Caco-2 (cell line): ENCODE data around the gene ELMO1. TPM values are rescaled to one million over a fixed set of nuclear protein-coding genes. Genes with fewer than 3 reads are reported as not detected.

Experiments
- BruUV-seq: library from RNA; stranded (reverse); fragments of 400-500 nt; replicated peaks from 2 replicates; lab custom pipeline; 2021; lab: Mats Ljungman, UMichigan
- CTCF ChIA-PET: fragments of 300-600 bp; sonication (Branson Sonifier 250); formaldehyde crosslinking; loops from one replicate; lab custom pipeline; 2022; ENCODE audit warnings: antibody characterized with exemption; lab: Charles Lee
- POLR2A ChIA-PET: fragments of 300-600 bp; sonication (Branson Sonifier 250); formaldehyde crosslinking; loops from one replicate; lab custom pipeline; 2022; ENCODE audit warnings: antibody characterized with exemption; lab: Charles Lee
- DNase-seq, 2 experiments: peaks; one replicate each; pipeline versions ENCODE4 v3.0.0 to v3.0.0-alpha.2; 2020 to 2022
- H3K27me3 ChIP-seq: replicated peaks from 2 replicates; pipeline ENCODE4 v1.6.0; 2011; ENCODE audit warnings: low read length; ENCODE audit not compliant: control insufficient read depth, insufficient read depth
- H3K36me3 ChIP-seq: 2 replicates; pipeline ENCODE4 v1.5.1; 2011; ENCODE audit warnings: low read length; ENCODE audit not compliant: control insufficient read depth, insufficient read depth
- H3K4me1 ChIP-seq: fragments of 250-450 bp; sonication (Bioruptor Pico); 2 replicates; pipeline ENCODE4 v1.5.1; 2020; ENCODE audit warnings: mild to moderate bottlenecking
- H3K4me3 ChIP-seq: 2 replicates; pipeline ENCODE4 v1.5.1; 2011; ENCODE audit warnings: low read depth, mild to moderate bottlenecking, control low read depth, low read length
- H3K9me3 ChIP-seq: fragments of 250-450 bp; sonication (Bioruptor Pico); 2 replicates; pipeline ENCODE4 v1.5.1; 2020; ENCODE audit warnings: mild to moderate bottlenecking, moderate library complexity
- H3K27ac Mint-ChIP-seq: one replicate; pipeline ENCODE4 v1.8.0; 2022; ENCODE audit warnings: mixed read lengths; ENCODE audit not compliant: unreplicated experiment
- H3K27me3 Mint-ChIP-seq: one replicate; pipeline ENCODE4 v1.8.0; 2022; ENCODE audit warnings: mixed read lengths; ENCODE audit not compliant: insufficient read depth, unreplicated experiment
- H3K36me3 Mint-ChIP-seq: one replicate; pipeline ENCODE4 v1.8.0; 2022; ENCODE audit warnings: mild to moderate bottlenecking, mixed read lengths; ENCODE audit not compliant: insufficient read depth, unreplicated experiment
- H3K4me1 Mint-ChIP-seq: one replicate; pipeline ENCODE4 v1.8.0; 2022; ENCODE audit warnings: low read depth, mixed read lengths; ENCODE audit not compliant: unreplicated experiment
- H3K4me3 Mint-ChIP-seq: one replicate; pipeline ENCODE4 v1.8.0; 2022; ENCODE audit warnings: mild to moderate bottlenecking, moderate library complexity, mixed read lengths; ENCODE audit not compliant: unreplicated experiment
- H3K9me3 Mint-ChIP-seq: one replicate; pipeline ENCODE4 v1.8.0; 2022; ENCODE audit warnings: mixed read lengths; ENCODE audit not compliant: unreplicated experiment
- CTCF ChIP-seq, 2 experiments: fragments of 200-600 bp in 1 of 2; IDR thresholded peaks; 1 replicate in 1 of 2; 2 replicates in 1 of 2; pipeline versions ENCODE4 v1.5.1 to v1.8.0; 2011 to 2022; ENCODE audit warnings: antibody characterized with exemption in 1 of 2, control low read depth in 1 of 2, inconsistent platforms in 1 of 2, low read depth in 1 of 2, low read length in 1 of 2, mild to moderate bottlenecking in 1 of 2, moderate library complexity in 1 of 2; ENCODE audit not compliant: insufficient read depth in 1 of 2, severe bottlenecking in 1 of 2, unreplicated experiment in 1 of 2
- intact Hi-C: fragments of 100-400 bp; cut with micrococcal nuclease; formaldehyde crosslinking; loops from one replicate; pipeline ENCODE4 v1.10.0; 2022; ENCODE audit not compliant: unreplicated experiment
- total RNA-seq: library from RNA; stranded (reverse); gene quantifications from 2 replicates; pipeline ENCODE4 v1.2.3, GENCODE V29; 2022

ELMO1 gene
- total RNA-seq, 1 experiment from 2014 or later = 0.14 TPM

- BruUV-seq = no TSS peak
- no peak for TF ChIP-seq CTCF (IDR thresholded peaks at IDR 0.05; ENCODE audit: insufficient read depth in 1 of 2, low read depth in 1 of 2, low read length in 1 of 2, severe bottlenecking in 1 of 2, unreplicated experiment in 1 of 2)
- Mint-ChIP-seq H3K27me3 (no peaks in the 10 kb centered on the region), H3K4me3 (no peak overlapping the region), H3K36me3 (no peaks in the 10 kb centered on the region), H3K27ac (peak overlapping the region; percentile 1), H3K4me1 (peaks cover 18% of the 10 kb centered on the region), H3K9me3 (peaks cover 6% of the 10 kb centered on the region)
- Histone ChIP-seq H3K27me3 (no peaks in the 10 kb centered on the region), H3K36me3 (no peaks in the 10 kb centered on the region), H3K4me1 (peaks cover 18% of the 10 kb centered on the region), H3K4me3 (no peak overlapping the region), H3K9me3 (no peaks in the 10 kb centered on the region)
- POLR2A ChIA-PET = no interaction called here
- no peak for DNase-seq
- intact Hi-C loops = no loop called here
- CTCF ChIA-PET = no interaction called here
These were observed 358.7 kb downstream of the ELMO1 start for GRCh38 chr7:37089972-37090371.

- peaks cover 5% of the 10 kb centered on the region for H3K9me3 Mint-ChIP-seq
- ChIA-PET POLR2A (no interaction called here), CTCF (no interaction called here)
- H3K4me1 Mint-ChIP-seq = peaks cover 8% of the 10 kb centered on the region
- intact Hi-C loops = no loop called here
- no peak for DNase-seq
- H3K36me3 Mint-ChIP-seq = no peaks in the 10 kb centered on the region
- no peak overlapping the region for H3K4me3 Mint-ChIP-seq
- no peak overlapping the region for H3K27ac Mint-ChIP-seq
- Histone ChIP-seq H3K4me3 (no peak overlapping the region), H3K36me3 (no peaks in the 10 kb centered on the region), H3K4me1 (peaks cover 9% of the 10 kb centered on the region), H3K9me3 (no peaks in the 10 kb centered on the region), H3K27me3 (no peaks in the 10 kb centered on the region)
- no peak for TF ChIP-seq CTCF (IDR thresholded peaks at IDR 0.05; ENCODE audit: insufficient read depth in 1 of 2, low read depth in 1 of 2, low read length in 1 of 2, severe bottlenecking in 1 of 2, unreplicated experiment in 1 of 2)
- no peaks in the 10 kb centered on the region for H3K27me3 Mint-ChIP-seq
- BruUV-seq = no TSS peak
These were observed 363.1 kb downstream of the ELMO1 start for GRCh38 chr7:37085600-37085999.

- H3K4me1 Mint-ChIP-seq = no peaks in the 10 kb centered on the region
- H3K4me3 Mint-ChIP-seq = no peak overlapping the region
- no peaks in the 10 kb centered on the region for H3K36me3 Mint-ChIP-seq
- POLR2A ChIA-PET = no interaction called here
- H3K4me3 ChIP-seq = no peak overlapping the region
- no peak for TF ChIP-seq CTCF (IDR thresholded peaks at IDR 0.05; ENCODE audit: insufficient read depth in 1 of 2, low read depth in 1 of 2, low read length in 1 of 2, severe bottlenecking in 1 of 2, unreplicated experiment in 1 of 2)
- no TSS peak for BruUV-seq
- H3K9me3 ChIP-seq = no peaks in the 10 kb centered on the region
- DNase-seq = no peak
- no peaks in the 10 kb centered on the region for H3K27me3 Mint-ChIP-seq
- H3K36me3 ChIP-seq = no peaks in the 10 kb centered on the region
- intact Hi-C loops = no loop called here
- no peaks in the 10 kb centered on the region for H3K4me1 ChIP-seq
- CTCF ChIA-PET = no interaction called here
- H3K27me3 ChIP-seq = no peaks in the 10 kb centered on the region
- no peak overlapping the region for H3K27ac Mint-ChIP-seq
- peaks cover 18% of the 10 kb centered on the region for H3K9me3 Mint-ChIP-seq
These were observed 364.4 kb downstream of the ELMO1 start for GRCh38 chr7:37084303-37084702.
